WERI-Rb-1 (cell line): ENCODE data around the gene AFAP1.

ENCODE experiments used
- DNase-seq: peaks from one replicate; pipeline ENCODE4 v3.0.0-alpha.2; 2020
- H3K27ac ChIP-seq: fragments of 250-450 bp; sonication (Bioruptor Pico); 2 replicates; pipeline ENCODE4 v1.5.1; 2020; ENCODE audit warnings: mild to moderate bottlenecking, moderate library complexity
- H3K27me3 ChIP-seq: fragments of 250-450 bp; sonication (Bioruptor Pico); 2 replicates; pipeline ENCODE4 v1.5.1; 2021; ENCODE audit warnings: mild to moderate bottlenecking, low read depth, moderate library complexity; ENCODE audit not compliant: insufficient read depth, severe bottlenecking
- H3K36me3 ChIP-seq: fragments of 250-450 bp; sonication (Bioruptor Pico); 2 replicates; pipeline ENCODE4 v1.5.1; 2020; ENCODE audit warnings: mild to moderate bottlenecking, moderate library complexity
- H3K4me3 ChIP-seq: 2 replicates; pipeline ENCODE4 v1.5.1; 2011; ENCODE audit warnings: low read depth, mild to moderate bottlenecking, control low read depth, low read length
- H3K9me3 ChIP-seq: fragments of 250-450 bp; sonication (Bioruptor Pico); 2 replicates; pipeline ENCODE4 v1.5.1; 2021; ENCODE audit warnings: mild to moderate bottlenecking, moderate library complexity; ENCODE audit not compliant: severe bottlenecking
- TF ChIP-seq, protein P1 (sequence below): IDR thresholded peaks from 2 replicates; pipeline ENCODE4 v1.5.1; 2011; ENCODE audit warnings: low read depth, mild to moderate bottlenecking, control low read depth, inconsistent platforms, low read length

AFAP1 gene

DNA sequence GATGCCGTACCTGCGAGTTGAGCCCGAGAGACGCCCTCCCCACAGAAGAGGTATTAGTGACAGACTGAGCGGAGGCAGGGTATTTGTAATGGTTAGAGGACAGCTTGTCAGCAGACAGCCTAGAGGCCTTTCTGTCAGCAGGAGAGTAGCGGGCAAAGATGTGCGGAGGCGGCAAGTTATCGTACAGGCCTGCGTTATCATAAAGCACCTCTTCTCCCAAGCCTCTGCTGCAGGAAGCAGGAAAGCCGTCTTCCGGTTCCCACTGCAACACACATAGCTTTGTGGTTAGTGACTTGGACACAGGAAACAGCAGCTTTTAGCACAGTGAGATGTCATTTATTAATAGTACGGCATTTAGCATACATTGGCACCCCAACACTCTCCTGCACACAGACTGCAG is 158.3 kb downstream of the AFAP1 start:
- TF ChIP-seq, protein P1, sequence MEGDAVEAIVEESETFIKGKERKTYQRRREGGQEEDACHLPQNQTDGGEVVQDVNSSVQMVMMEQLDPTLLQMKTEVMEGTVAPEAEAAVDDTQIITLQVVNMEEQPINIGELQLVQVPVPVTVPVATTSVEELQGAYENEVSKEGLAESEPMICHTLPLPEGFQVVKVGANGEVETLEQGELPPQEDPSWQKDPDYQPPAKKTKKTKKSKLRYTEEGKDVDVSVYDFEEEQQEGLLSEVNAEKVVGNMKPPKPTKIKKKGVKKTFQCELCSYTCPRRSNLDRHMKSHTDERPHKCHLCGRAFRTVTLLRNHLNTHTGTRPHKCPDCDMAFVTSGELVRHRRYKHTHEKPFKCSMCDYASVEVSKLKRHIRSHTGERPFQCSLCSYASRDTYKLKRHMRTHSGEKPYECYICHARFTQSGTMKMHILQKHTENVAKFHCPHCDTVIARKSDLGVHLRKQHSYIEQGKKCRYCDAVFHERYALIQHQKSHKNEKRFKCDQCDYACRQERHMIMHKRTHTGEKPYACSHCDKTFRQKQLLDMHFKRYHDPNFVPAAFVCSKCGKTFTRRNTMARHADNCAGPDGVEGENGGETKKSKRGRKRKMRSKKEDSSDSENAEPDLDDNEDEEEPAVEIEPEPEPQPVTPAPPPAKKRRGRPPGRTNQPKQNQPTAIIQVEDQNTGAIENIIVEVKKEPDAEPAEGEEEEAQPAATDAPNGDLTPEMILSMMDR = no peak
- Histone ChIP-seq H3K27ac (no peak overlapping the region), H3K27me3 (no peaks in the 10 kb centered on the region), H3K36me3 (peaks cover 25% of the 10 kb centered on the region), H3K9me3 (no peaks in the 10 kb centered on the region), H3K4me3 (no peak overlapping the region)
- no peak for DNase-seq

DNA sequence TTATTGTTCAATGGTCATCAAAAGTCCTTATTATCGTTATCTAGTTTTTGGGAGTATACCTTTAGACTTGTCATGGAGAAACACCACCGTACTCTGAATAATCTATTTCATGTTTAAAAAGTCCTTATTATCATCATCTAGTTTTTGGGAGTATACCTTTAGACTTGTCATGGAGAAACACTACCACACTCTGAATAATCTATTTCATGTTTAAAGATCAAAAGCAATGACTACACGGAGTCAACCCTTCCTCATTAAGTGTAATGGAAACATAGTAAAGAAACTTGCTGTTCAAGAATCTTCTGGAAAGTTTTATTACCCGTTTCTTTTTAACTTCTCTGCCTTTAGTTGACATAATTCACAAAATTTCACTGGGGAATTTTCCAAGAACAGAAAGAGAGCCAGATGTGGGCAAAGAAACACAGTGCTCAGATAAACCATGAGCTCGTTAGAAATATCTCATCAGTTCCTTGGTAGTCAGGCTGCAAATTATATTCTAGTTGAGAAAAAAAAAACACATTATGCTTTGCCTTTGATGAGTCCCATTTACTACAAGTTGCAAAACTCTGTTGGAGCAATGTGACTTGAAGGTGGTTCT is 158.8 kb downstream of the AFAP1 start:
- Histone ChIP-seq H3K36me3 (peaks cover 27% of the 10 kb centered on the region), H3K27me3 (no peaks in the 10 kb centered on the region), H3K4me3 (no peak overlapping the region), H3K27ac (no peak overlapping the region), H3K9me3 (no peaks in the 10 kb centered on the region)
- TF ChIP-seq, protein P1 = no peak
- DNase-seq = no peak

DNA sequence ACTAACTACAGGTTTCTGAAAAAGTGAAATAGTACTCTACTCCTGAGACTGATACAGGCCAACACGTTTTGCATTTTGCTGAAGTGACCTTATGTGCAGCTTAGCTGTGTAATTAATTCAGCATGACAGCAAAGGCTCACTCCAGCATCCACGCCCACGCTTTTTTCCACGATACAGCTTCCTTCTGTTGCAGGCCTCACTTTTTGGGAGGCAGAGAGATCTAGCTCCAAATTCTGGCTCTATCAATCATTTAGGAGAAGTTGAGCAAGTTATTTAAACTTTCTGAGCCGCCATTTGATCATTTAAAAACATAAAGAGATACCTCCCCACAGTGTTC is 160.3 kb downstream of the AFAP1 start:
- Histone ChIP-seq H3K27ac (no peak overlapping the region), H3K9me3 (no peaks in the 10 kb centered on the region), H3K27me3 (no peaks in the 10 kb centered on the region), H3K36me3 (peaks cover 29% of the 10 kb centered on the region), H3K4me3 (no peak overlapping the region)
- no peak for DNase-seq
- TF ChIP-seq, protein P1 = no peak

DNA sequence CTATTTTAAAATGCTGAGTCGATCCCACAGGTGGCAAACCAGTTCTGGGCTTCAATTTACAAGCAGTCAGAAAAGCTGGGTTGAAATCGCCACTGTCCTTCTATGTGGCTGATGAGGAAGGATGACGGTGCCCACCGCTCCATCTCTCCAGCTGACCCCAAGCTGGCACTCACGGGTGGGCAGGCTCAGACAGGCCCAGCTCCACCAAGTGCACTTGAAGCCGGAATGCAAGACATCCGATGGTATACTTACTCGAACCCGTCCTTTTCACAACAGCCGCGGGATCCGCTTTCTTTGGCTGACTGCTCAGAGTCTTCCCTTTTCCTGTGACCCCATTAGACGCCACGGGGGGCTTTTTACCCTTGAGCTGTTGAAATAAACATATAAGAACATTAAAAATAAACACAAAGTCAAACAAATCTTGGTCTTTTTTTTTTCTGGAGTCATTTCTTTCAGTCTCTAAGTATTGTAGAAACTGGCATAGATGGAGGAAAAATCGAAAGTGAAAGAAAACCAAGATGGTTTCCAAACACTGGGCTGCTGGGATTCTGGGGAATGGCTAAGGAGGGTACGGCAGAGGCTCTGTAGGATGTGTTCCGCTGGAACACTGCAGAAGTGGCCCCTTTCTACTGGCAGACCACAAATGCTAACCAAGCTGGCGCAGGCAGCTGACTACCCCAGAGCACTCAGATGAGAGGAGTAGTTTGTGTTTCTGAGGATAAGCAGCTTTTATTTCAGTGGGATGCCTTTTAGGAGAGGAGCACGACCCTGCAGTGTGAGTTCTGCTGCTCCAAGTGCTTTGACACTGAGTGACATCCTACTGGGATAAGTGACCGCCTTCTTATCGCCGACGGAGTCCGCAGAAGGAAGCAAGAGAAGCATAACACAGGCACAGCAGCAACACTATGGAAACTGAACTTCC is 160.9 kb downstream of the AFAP1 start:
- Histone ChIP-seq H3K27ac (no peak overlapping the region), H3K4me3 (no peak overlapping the region), H3K9me3 (no peaks in the 10 kb centered on the region), H3K27me3 (no peaks in the 10 kb centered on the region), H3K36me3 (peaks cover 34% of the 10 kb centered on the region)
- TF ChIP-seq, protein P1 = no peak
- DNase-seq = no peak

DNA sequence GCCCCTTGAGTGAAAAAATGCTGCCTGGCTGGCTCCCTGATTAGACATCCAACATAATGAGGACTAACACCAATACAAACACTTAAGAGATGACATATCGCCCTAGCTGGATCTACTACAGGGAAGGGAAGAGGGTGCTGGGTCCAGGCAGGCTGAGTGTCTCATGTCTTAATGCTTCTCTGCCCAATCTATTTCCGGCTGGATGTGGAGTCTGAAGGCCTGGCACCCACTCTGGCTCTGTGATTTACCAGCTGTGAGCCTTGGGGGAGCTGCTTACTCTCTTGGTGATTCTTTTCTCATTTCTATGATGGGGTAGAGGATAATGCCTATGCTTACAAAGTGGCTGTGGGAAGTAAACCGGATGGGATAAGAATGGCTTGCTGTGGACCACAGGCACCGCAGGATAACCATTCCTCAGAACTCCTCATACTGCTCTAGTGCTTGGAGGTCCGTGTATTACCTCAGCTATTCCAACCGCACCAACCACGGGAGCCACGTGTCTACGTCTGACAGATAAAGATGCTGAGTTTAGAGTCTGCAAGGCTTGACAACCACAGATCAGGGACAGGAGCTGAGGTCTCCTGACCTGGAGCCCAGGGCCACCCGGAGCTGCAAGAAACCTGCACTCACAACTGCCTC is 161.7 kb downstream of the AFAP1 start:
- no peak overlapping the region for H3K27ac ChIP-seq
- DNase-seq = no peak
- TF ChIP-seq, protein P1 = no peak

More for the DNA sequence above, 161.7 kb downstream of the AFAP1 start:
- no peak overlapping the region for H3K4me3 ChIP-seq
- no peaks in the 10 kb centered on the region for H3K9me3 ChIP-seq
- H3K36me3 ChIP-seq = peaks cover 41% of the 10 kb centered on the region
- no peaks in the 10 kb centered on the region for H3K27me3 ChIP-seq
